Gastrocnemius medialis (tissue), 4 donors: ENCODE measurements around the gene MAP2K7. TPM values are rescaled to one million over a fixed set of nuclear protein-coding genes. Genes with fewer than 3 reads are reported as not detected.
"Not testable (repeated sequence)": the region's sequence is repeated elsewhere in the genome, so short reads cannot be mapped to it uniquely, and the experiment has no call there.

ENCODE experiments used
- ATAC-seq, 2 donors: fragments of 150-250 bp; one replicate each; pipeline ENCODE4 v1.9.1; 2016
- DNase-seq, 2 donors: peaks; one replicate each; pipeline ENCODE4 v3.0.0-alpha.2; 2019
- H3K27ac ChIP-seq, 4 donors: fragments of 200-600 bp; sonication (generic); 1 replicate in 1 of 4; 2 replicates in 3 of 4; pipeline ENCODE4 v1.5.1; 2016 to 2018; ENCODE audit warnings: mild to moderate bottlenecking in 2 of 4, moderate library complexity in 1 of 4
- H3K27me3 ChIP-seq, 3 donors: fragments of 200-600 bp; sonication (generic) in 2 of 3; 1 replicate in 1 of 3; 2 replicates in 2 of 3; pipeline versions ENCODE4 v1.5.1 to v1.6.0; 2016 to 2019; ENCODE audit warnings: mild to moderate bottlenecking in 1 of 3, moderate library complexity in 1 of 3
- H3K36me3 ChIP-seq, 2 donors: fragments of 200-600 bp; sonication (generic) in 1 of 2; one replicate each; pipeline ENCODE4 v1.5.1; 2017 to 2018
- H3K4me1 ChIP-seq, 2 donors: fragments of 200-600 bp; sonication (generic) in 1 of 2; one replicate each; pipeline ENCODE4 v1.5.1; 2016 to 2017; ENCODE audit warnings: mild to moderate bottlenecking in 2 of 2
- H3K4me3 ChIP-seq, 4 donors: fragments of 200-600 bp; sonication (generic) in 3 of 4; 1 replicate in 1 of 4; 2 replicates in 3 of 4; pipeline ENCODE4 v1.5.1; 2016 to 2019; ENCODE audit warnings: mild to moderate bottlenecking in 2 of 4
- H3K9me3 ChIP-seq, 3 donors: fragments of 200-600 bp; sonication (generic) in 2 of 3; 1 replicate in 1 of 3; 2 replicates in 2 of 3; pipeline ENCODE4 v1.5.1; 2016 to 2019
- CTCF ChIP-seq, 5 experiments: fragments of 450-650 bp in 3 of 5; fragments of 200-600 bp in 2 of 5; sonication (generic) in 2 of 5; IDR thresholded peaks in 4 of 5; conservative IDR thresholded peaks in 1 of 5; 1 replicate in 4 of 5; 2 replicates in 1 of 5; pipeline ENCODE4 v1.5.1; 2016 to 2019; ENCODE audit warnings: antibody characterized with exemption in 5 of 5, mild to moderate bottlenecking in 3 of 5, moderate library complexity in 3 of 5
- POLR2A ChIP-seq, 2 donors: fragments of 450-650 bp; IDR thresholded peaks; one replicate each; pipeline ENCODE4 v1.6.1; 2017; ENCODE audit warnings: antibody characterized with exemption in 2 of 2, mild to moderate bottlenecking in 2 of 2, moderate library complexity in 2 of 2
- in situ Hi-C, 4 donors: fragments of 200-750 bp; cut with MboI; loops; one replicate each; pipeline versions ENCODE4 v1.15.0 to v1.8.0; 2017; ENCODE audit warnings: low sequenced_read_pairs in 4 of 4
- intact Hi-C: fragments of 100-400 bp; cut with DNase I; formaldehyde crosslinking; loops from one replicate; pipeline ENCODE4 v1.15.1; 2023; ENCODE audit warnings: low total_unique reads
- total RNA-seq, 4 donors: library from RNA; depleted of rRNA; stranded (reverse); fragments of >200 nt; gene quantifications; one replicate each; pipeline versions ENCODE4 v1.1.0 to v1.2.3, GENCODE V29; 2016

Gene MAP2K7
- total RNA-seq, 4 donors from 2014 or later: 17.7 to 41.7 (median 32.9) TPM

DNA sequence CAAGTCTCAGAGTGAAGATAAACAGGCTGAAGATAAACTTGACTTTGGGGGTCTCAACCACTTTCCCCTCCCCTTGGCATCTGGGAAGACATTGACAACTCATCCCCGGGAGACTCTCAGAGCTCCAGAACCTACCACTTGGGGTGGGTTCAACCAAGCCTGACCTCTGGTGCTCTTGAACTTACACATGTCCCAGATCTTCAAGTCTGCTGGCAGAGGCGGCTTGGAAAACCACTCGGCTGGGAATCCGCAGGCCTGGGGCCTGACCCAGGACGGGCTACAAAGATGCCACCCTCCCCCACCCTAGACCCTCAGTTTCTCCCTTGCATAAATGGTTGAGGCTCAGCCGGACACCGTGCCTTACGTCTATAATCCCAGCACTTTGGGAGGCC is 14.9 kb upstream of the MAP2K7 start:
- Histone ChIP-seq H3K27ac (no peak overlapping the region), H3K9me3 (no peaks in the 10 kb centered on the region), H3K27me3 (peaks cover 23 to 30% (median 28%) of the 10 kb centered on the region in 3 donors), H3K4me1 (no peaks in the 10 kb centered on the region), H3K36me3 (no peaks in the 10 kb centered on the region), H3K4me3 (no peak overlapping the region)
- intact Hi-C loops (no loop called here), in situ Hi-C loops (no loop called here)
- TF ChIP-seq CTCF (IDR thresholded peaks at IDR 0.05 in 4 of 5, conservative IDR thresholded peaks at IDR 0.05 in 1 of 5): no peak
- no peak for TF ChIP-seq POLR2A (IDR thresholded peaks at IDR 0.05)
- ATAC-seq (no peak), DNase-seq (no peak)

DNA sequence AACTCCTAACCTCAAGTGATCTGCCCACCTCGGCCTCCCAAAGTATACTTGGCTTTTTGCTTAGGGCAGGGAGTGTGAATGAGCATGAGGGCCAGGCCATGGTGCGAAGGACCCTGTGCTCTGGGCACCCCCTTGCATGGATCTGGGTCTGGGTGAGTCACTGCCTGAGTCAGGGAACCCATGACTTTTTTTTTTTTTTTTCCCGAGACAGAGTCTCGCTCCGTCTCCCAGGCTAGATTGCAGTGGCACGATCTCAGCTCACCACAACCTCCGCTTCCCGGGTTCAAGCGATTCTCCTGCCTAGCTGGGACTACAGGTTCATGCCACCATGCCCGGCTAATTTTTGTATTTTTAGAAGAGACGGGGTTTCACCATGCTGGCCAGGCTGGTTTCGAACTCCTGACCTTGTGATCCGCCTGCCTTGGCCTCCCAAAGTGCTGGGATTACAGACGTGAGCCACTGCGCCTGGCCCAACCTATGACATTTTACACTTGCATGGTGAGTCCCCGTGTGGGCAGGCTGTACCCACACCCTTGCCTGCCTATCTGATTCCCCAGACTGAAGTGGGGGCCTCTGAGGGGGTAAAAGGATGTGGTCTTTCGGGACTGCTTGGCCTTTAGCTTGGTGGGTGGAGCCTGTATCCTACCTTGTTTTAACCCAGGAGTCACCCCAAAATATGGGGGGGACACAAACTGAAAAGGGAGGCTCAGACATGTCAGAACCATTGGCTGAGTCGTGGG is 10.1 kb upstream of the MAP2K7 start:
- intact Hi-C loops, H3K27ac ChIP-seq, ATAC-seq, in situ Hi-C loops, H3K9me3 ChIP-seq, H3K36me3 ChIP-seq, H3K4me1 ChIP-seq, DNase-seq, H3K4me3 ChIP-seq: not testable (repeated sequence)
- peaks cover 21 to 28% (median 22%) of the 10 kb centered on the region in 3 donors for H3K27me3 ChIP-seq

DNA sequence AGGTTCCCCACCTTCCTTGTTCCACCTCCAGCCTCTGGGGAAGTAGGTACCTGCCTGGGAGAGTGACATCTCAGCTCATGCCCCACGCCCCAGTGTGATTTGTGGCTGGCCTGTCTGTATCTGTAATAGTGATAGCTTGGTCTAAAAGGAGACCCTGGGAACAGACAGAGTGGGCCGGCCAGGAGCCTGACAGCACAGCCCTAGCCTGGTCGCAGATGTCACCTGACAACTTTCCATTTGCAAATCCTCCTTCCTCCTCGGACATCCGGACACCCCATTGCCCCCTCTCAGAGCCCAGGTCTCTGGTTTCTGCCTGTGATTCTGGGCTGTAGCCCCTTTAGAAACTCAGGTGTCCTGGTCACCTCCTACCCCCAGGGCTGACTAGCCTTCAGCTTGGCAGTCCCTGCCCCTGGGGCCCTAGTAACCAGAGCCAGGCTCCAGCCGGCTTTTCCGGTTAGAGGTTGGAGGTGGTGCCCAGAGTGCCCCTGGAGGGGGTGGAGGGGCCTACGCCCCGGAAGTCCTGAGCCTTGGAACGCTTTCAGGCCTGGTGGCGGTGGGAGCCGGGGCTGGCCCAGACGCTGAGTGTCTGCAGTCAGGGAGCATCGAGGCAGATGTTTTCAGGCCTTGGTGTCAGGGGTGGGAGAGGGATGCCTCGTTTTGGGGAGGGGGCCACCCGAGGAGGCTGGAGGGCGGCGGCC is 8.9 kb upstream of the MAP2K7 start:
- Histone ChIP-seq H3K4me1 (no peaks in the 10 kb centered on the region), H3K9me3 (no peaks in the 10 kb centered on the region), H3K36me3 (no peaks in the 10 kb centered on the region), H3K27ac (no peak overlapping the region), H3K27me3 (peaks cover 11 to 23% (median 17%) of the 10 kb centered on the region in 3 donors), H3K4me3 (no peak overlapping the region)
- in situ Hi-C loops: no loop called here
- TF ChIP-seq CTCF (IDR thresholded peaks at IDR 0.05 in 4 of 5, conservative IDR thresholded peaks at IDR 0.05 in 1 of 5): no peak
- TF ChIP-seq POLR2A (IDR thresholded peaks at IDR 0.05): no peak
- no peak for ATAC-seq
- no peak for DNase-seq
- intact Hi-C loops: no loop called here

DNA sequence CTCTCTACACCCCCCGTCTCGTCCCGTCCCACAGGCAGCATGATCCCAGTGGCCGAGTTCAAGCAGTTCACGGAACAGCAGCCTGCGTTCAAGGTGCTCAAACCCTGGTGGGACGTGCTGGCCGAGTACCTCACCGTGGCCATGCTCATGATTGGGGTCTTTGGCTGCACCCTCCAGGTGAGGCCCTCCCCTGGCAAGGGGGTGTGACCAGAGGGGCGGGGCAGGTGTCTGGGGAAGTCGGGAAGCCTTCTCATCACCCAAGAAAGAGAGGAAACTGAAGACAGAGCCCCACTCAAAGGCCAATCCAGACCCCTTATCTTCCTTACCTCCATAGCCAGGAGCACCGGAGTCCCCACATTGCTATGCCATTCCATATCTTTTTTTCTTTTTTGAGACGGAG is 8.1 kb upstream of the MAP2K7 start:
- Histone ChIP-seq H3K9me3 (no peaks in the 10 kb centered on the region), H3K4me3 (no peak overlapping the region), H3K27ac (no peak overlapping the region), H3K4me1 (peaks cover 2 to 4% of the 10 kb centered on the region in 2 donors), H3K27me3 (peaks cover 11 to 23% (median 17%) of the 10 kb centered on the region in 3 donors), H3K36me3 (no peaks in the 10 kb centered on the region)
- DNase-seq (no peak), ATAC-seq (no peak)
- in situ Hi-C loops (no loop called here), intact Hi-C loops (no loop called here)
- TF ChIP-seq POLR2A (IDR thresholded peaks at IDR 0.05) (no peak), CTCF (IDR thresholded peaks at IDR 0.05 in 4 of 5, conservative IDR thresholded peaks at IDR 0.05 in 1 of 5) (no peak)

GRCh38 chr19:7897292-7897691 is 6.4 kb upstream of the MAP2K7 start:
- Histone ChIP-seq H3K4me1 (peaks cover 4 to 8% of the 10 kb centered on the region in 2 donors), H3K27ac (no peak overlapping the region), H3K36me3 (no peaks in the 10 kb centered on the region), H3K4me3 (no peak overlapping the region), H3K9me3 (no peaks in the 10 kb centered on the region), H3K27me3 (peaks cover 8 to 21% (median 17%) of the 10 kb centered on the region in 3 donors)
- intact Hi-C loops (no loop called here), in situ Hi-C loops (no loop called here)
- TF ChIP-seq CTCF (IDR thresholded peaks at IDR 0.05 in 4 of 5, conservative IDR thresholded peaks at IDR 0.05 in 1 of 5) (no peak), POLR2A (IDR thresholded peaks at IDR 0.05) (no peak)
- no peak for ATAC-seq
- DNase-seq: no peak
